ENCODE measurements around the gene NTM. TPM values are rescaled to one million over a fixed set of nuclear protein-coding genes. Genes with fewer than 3 reads are reported as not detected.

Gene NTM
- total RNA-seq, 1 experiment from 2014 or later: 9.9 TPM

- Histone ChIP-seq H2AFZ (ENCODE audit: low read length) (no peak overlapping the region), H3K4ac (ENCODE audit: low read depth, low read length) (no peak overlapping the region), H2BK20ac (ENCODE audit: low read depth, low read length, poor library complexity, severe bottlenecking) (no peak overlapping the region), H3K18ac (ENCODE audit: insufficient read length, low read depth, low read length) (no peak overlapping the region), H4K5ac (ENCODE audit: insufficient read length, low read depth, low read length) (no peak overlapping the region), H3T11ph (ENCODE audit: low read length) (no peak overlapping the region), H3K27me3 (ENCODE audit: insufficient read depth, low read length) (no peaks in the 10 kb centered on the region), H4K91ac (ENCODE audit: insufficient read length, low read depth, low read length) (no peak overlapping the region), H3K9ac (ENCODE audit: extremely low read depth, insufficient read length, low read length) (no peak overlapping the region), H3K23me2 (ENCODE audit: insufficient read length, low read depth, low read length, poor library complexity, severe bottlenecking) (no peaks in the 10 kb centered on the region), H3K9me3 (ENCODE audit: control insufficient read depth, low read depth, low read length) (no peaks in the 10 kb centered on the region), H3K23ac (ENCODE audit: insufficient read length, low read depth, low read length) (no peak overlapping the region), H3K79me1 (ENCODE audit: insufficient read depth, low read depth, low read length, poor library complexity, severe bottlenecking) (no peaks in the 10 kb centered on the region), H3K56ac (ENCODE audit: insufficient read length, low read depth, low read length) (no peak overlapping the region), H3K4me1 (ENCODE audit: insufficient read depth, low read length) (no peaks in the 10 kb centered on the region), H2BK120ac (ENCODE audit: low read depth, low read length, poor library complexity, severe bottlenecking) (no peak overlapping the region), H3K14ac (ENCODE audit: insufficient read depth, low read length) (no peak overlapping the region), H2BK5ac (ENCODE audit: insufficient read length, low read length) (no peak overlapping the region), H4K8ac (replicated peaks; ENCODE audit: insufficient read length, low read depth, low read length) (no peak overlapping the region), H2BK15ac (ENCODE audit: low read depth, low read length) (no peak overlapping the region), H2AK5ac (ENCODE audit: insufficient read length, low read length) (no peak overlapping the region), H3K27ac (ENCODE audit: insufficient read length, low read depth, low read length) (no peak overlapping the region), H2BK12ac (ENCODE audit: insufficient read length, low read depth, low read length) (no peak overlapping the region), H4K20me1 (ENCODE audit: control insufficient read depth, insufficient read depth, insufficient read length) (no peaks in the 10 kb centered on the region), H3K79me2 (ENCODE audit: insufficient read depth, low read length) (no peaks in the 10 kb centered on the region), H3K4me2 (ENCODE audit: insufficient read depth, insufficient read length, low read length) (no peak overlapping the region)
- no peak overlapping the region for H3K4me3 Mint-ChIP-seq
- no peak for TF ChIP-seq CTCF (conservative IDR thresholded peaks at IDR 0.05)
- no peaks in the 10 kb centered on the region for H3K36me3 Mint-ChIP-seq (ENCODE audit: insufficient read depth in 1 of 3, low read depth in 3 of 3)
- no peak for DNase-seq
- WGBS (ENCODE audit: extremely low coverage, insufficient read length, low lambda C conversion rate): no CpG with 5 or more reads among the region's 6 CpGs
- H3K27me3 Mint-ChIP-seq (ENCODE audit: low read depth): no peaks in the 10 kb centered on the region; the same call in none of the 2 replicates
- no peaks in the 10 kb centered on the region for H3K9me3 Mint-ChIP-seq
- no peak overlapping the region; a peak in 1 of 7 replicates for H3K27ac Mint-ChIP-seq
- peaks cover 11 to 12% of the 10 kb centered on the region in 2 experiments for H3K4me1 Mint-ChIP-seq
Observed at GRCh38 chr11:131506348-131506747, 135.9 kb downstream of the NTM start.
